AG10803 (cell line): ENCODE data around the gene ATXN1.

Experiments used
- DNase-seq: peaks from one replicate; pipeline ENCODE4 v3.0.0; 2010; ENCODE audit warnings: low read depth
- H3K4me3 ChIP-seq: 2 replicates; pipeline ENCODE4 v1.5.1; 2011; ENCODE audit warnings: mild to moderate bottlenecking, low read length, control low read depth
- TF ChIP-seq, protein P1 (sequence below): conservative IDR thresholded peaks from 2 replicates; pipeline ENCODE4 v1.5.1; 2011; ENCODE audit warnings: mild to moderate bottlenecking, low read length, control low read depth, inconsistent platforms

ATXN1 gene

DNA sequence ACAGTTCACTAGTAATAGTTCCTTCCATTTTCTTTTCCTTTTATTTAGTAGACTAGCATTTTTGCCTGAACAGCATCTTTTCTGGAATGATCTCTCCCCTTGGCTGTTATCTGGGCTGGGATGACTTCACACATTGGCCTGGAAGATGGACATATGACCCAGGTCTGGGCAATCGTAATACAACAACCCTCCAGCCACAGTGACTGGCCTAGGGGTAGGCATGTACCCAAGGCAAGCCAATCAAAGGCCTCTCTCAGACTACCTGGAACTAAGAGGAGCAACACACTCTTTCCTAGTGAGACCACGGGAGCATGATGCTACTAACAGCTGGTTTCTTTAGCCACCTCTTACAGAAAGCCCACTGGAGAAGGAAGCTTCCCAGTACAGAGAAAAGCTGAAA, 270.6 kb downstream of the ATXN1 start:
- no peak overlapping the region for H3K4me3 ChIP-seq
- TF ChIP-seq, protein P1, sequence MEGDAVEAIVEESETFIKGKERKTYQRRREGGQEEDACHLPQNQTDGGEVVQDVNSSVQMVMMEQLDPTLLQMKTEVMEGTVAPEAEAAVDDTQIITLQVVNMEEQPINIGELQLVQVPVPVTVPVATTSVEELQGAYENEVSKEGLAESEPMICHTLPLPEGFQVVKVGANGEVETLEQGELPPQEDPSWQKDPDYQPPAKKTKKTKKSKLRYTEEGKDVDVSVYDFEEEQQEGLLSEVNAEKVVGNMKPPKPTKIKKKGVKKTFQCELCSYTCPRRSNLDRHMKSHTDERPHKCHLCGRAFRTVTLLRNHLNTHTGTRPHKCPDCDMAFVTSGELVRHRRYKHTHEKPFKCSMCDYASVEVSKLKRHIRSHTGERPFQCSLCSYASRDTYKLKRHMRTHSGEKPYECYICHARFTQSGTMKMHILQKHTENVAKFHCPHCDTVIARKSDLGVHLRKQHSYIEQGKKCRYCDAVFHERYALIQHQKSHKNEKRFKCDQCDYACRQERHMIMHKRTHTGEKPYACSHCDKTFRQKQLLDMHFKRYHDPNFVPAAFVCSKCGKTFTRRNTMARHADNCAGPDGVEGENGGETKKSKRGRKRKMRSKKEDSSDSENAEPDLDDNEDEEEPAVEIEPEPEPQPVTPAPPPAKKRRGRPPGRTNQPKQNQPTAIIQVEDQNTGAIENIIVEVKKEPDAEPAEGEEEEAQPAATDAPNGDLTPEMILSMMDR, result no peak
- DNase-seq, result no peak

DNA sequence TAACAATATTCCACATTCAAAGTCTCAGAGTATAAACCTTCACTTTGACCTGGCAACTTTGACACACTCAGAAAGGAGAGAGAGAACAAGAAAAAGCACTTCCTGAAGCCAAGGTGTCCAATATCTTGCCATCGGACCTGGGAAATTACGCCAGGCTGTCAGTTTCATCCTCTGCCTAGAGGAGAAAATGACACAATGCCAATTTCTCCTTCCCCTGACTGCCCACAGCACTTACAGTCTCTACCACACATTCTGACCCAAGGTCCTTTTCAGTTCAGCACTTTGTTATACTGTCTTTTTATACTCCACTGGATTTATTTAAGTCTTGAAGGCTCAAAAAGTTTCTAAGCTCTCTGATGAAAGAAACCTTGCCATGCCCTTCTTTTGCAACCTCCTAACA, 272.4 kb downstream of the ATXN1 start:
- no peak for DNase-seq
- TF ChIP-seq, protein P1, result no peak
- H3K4me3 ChIP-seq, result no peak overlapping the region

DNA sequence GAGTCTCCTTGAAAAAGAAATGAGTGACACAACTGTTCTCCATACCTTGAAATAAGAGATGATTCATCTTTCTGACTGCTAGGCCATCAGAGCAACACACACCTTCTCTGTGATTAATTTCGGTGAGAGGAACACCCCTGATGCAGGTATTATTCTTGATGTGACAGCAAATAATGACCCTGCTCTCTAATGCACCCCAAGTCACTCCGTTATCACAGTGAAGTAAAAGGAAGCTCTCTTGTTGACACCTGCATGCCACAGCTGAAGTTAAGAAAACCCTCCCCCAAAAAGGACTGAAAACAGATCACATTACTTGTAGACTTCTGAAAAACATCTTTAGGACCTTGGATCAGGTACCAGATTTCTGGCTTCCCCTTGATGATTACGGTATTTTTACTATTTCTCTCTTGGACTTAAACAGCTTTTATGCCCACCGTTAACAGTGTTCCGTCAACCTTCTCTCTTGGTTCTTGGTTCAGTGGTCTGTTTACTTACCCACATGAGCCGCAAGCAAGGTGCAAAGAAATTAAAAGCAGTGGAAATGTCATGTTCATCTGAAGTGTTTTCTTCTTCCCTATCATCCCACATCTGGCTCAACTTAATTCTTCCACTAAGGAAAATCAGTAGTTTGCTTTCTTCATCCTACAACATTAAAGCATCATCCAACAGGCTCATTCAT, 273.1 kb downstream of the ATXN1 start:
- TF ChIP-seq, protein P1, result no peak
- DNase-seq, result no peak
- H3K4me3 ChIP-seq, result no peak overlapping the region

DNA sequence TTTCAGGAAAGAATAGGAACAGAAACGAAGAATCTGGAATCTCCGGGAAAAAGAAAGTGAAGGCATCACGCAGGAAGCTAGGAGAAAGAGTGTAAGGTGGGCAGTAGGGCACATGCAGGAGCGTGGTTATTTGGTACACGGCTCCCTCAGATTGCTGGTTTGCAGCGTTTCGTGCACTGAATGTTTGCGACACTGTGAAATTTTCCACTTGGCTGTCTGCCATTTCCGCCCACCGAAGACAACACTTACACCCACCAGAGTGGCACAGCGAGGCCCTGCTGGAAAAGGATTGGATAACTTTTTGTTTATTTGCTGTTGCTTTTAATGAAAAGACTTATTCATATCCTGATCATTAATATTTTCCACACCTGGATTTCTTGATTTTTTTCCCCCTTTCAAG, 274.6 kb downstream of the ATXN1 start:
- no peak for DNase-seq
- H3K4me3 ChIP-seq, result no peak overlapping the region
- TF ChIP-seq, protein P1, result no peak

DNA sequence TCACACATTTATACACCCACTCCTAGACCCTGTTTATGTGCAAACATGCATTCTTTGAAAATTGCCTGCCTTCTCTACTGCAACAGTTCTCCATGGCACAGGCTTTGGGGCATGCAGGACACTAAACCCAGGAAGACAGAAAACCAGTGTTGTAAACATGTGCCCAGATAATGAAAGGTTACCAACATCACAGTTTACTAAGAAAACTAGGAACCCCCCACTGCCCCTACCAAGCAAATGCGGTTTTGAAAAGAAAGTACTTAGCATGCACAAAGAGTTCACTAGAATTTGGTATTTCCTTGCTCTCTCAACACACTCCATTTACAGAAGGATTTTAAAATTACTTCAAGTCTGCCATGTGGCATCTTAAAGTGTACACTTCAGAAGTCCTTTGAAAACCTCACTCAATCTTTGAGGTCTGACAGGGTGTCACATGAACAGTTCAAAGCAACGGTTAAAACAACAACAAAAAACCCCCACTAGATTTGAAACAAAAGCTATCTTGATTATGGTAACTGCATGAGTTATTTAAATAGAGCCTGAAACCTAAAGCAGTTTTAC, 277.9 kb downstream of the ATXN1 start:
- TF ChIP-seq, protein P1, result no peak
- no peak overlapping the region for H3K4me3 ChIP-seq
- DNase-seq, result no peak

DNA sequence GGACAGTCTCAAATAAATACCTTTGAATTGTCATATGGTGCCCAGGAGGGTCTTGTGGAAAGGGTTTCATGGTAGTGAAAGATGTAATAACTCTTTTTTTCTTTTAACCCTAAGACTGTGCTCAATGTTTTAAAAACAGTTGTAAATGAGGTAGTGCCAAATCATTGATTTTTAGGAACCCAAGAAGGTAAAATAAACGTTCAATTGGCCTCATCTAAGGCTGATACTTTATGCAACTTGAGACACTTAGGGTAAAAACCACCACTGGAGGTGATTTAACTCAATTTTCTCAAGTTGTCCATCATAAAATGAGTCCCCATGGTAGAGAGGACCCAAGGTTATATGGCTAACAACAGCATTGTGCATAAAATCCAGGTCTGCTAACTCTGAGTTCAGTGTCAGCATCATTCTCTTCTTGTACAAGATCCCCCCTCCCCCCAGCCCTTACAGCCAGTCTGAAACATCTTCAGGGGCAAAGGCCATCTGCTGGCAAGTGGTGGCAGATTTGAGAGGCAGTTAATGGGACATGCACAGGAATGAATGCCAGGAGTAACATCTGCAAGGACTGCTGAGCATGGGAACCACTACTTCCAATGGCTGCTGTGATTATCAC, 278.5 kb downstream of the ATXN1 start:
- no peak for DNase-seq
- no peak overlapping the region for H3K4me3 ChIP-seq
- TF ChIP-seq, protein P1, result no peak
